ENCODE measurements around the gene TRIM62.

Gene TRIM62

GRCh38 chr1:33181921-33182341 lies at the start of gene TRIM62:
Gene TRIM62 (minus strand): TSS chr1:33182043. CDS start chr1:33181432, 611 bp downstream.
- DNase-seq: peak; percentile 70 to 75

GRCh38 chr1:33231166-33231565 lies 49.3 kb upstream of the TRIM62 start:
- DNase-seq: no peak

- DNase-seq: no peak
Observed at GRCh38 chr1:33228935-33229487, 47.2 kb upstream of the TRIM62 start.

- no peak for DNase-seq
Observed at GRCh38 chr1:33225586-33225985, 43.7 kb upstream of the TRIM62 start.

- DNase-seq: no peak
Observed at GRCh38 chr1:33224166-33224707, 42.4 kb upstream of the TRIM62 start.

GRCh38 chr1:33222381-33222780 lies 40.5 kb upstream of the TRIM62 start:
- no peak for DNase-seq

- DNase-seq: no peak
Observed at GRCh38 chr1:33221385-33221758, 39.5 kb upstream of the TRIM62 start.

- no peak for DNase-seq
Observed at GRCh38 chr1:33220676-33221384, 39.0 kb upstream of the TRIM62 start.

GRCh38 chr1:33219886-33220661 lies 38.2 kb upstream of the TRIM62 start:
- no peak for DNase-seq

GRCh38 chr1:33211972-33212371 lies 30.1 kb upstream of the TRIM62 start:
- no peak for DNase-seq

GRCh38 chr1:33206340-33206739 lies 24.5 kb upstream of the TRIM62 start:
- no peak for DNase-seq

- DNase-seq: no peak
Observed at GRCh38 chr1:33195556-33195955, 13.7 kb upstream of the TRIM62 start.

- no peak for DNase-seq
Observed at GRCh38 chr1:33191731-33192275, 10.0 kb upstream of the TRIM62 start.

- DNase-seq: no peak
Observed at GRCh38 chr1:33190701-33191100, 8.9 kb upstream of the TRIM62 start.

GRCh38 chr1:33188572-33189275 lies 6.9 kb upstream of the TRIM62 start:
- no peak for DNase-seq

GRCh38 chr1:33186936-33187335 lies 5.1 kb upstream of the TRIM62 start:
- DNase-seq: no peak

- no peak for DNase-seq
Observed at GRCh38 chr1:33185541-33185940, 3.7 kb upstream of the TRIM62 start.

- no peak for DNase-seq
Observed at GRCh38 chr1:33183306-33183705, 1.5 kb upstream of the TRIM62 start.

- DNase-seq: no peak
Observed at GRCh38 chr1:33182896-33183295, 1.1 kb upstream of the TRIM62 start.

GRCh38 chr1:33182401-33182841 lies 578 bp upstream of the TRIM62 start:
- no peak for DNase-seq

GRCh38 chr1:33180911-33181890 lies 642 bp downstream of the TRIM62 start:
- DNase-seq: peak; percentile 33 to 43

All from activated CD4-positive, alpha-beta T cell treated with anti-CD3 and anti-CD28 coated beads, Interleukin-2, amount 50 U/mL, for 48 hours (primary cell).